ENCODE results near the gene KRTAP7-1.

DNA sequence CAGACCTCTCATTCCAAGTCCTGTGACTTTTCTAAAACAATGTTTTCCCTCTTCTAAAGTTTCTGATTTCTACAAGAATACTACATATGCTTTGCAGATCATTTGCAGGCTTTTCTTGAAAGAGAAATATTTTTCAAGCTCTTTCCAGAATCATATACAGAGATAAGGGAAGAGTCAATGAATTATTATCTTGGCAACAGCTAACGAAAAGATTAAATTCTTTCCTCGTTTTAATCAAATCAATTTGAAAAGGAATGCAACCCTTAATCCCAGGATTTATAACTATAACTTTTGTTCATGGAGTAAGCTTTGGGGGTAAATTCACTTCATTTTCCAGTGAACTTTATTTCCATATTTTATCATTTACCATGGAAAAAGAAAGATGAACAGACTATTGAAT is 45.0 kb upstream of the KRTAP7-1 start:
- TF ChIP-seq, protein P1, sequence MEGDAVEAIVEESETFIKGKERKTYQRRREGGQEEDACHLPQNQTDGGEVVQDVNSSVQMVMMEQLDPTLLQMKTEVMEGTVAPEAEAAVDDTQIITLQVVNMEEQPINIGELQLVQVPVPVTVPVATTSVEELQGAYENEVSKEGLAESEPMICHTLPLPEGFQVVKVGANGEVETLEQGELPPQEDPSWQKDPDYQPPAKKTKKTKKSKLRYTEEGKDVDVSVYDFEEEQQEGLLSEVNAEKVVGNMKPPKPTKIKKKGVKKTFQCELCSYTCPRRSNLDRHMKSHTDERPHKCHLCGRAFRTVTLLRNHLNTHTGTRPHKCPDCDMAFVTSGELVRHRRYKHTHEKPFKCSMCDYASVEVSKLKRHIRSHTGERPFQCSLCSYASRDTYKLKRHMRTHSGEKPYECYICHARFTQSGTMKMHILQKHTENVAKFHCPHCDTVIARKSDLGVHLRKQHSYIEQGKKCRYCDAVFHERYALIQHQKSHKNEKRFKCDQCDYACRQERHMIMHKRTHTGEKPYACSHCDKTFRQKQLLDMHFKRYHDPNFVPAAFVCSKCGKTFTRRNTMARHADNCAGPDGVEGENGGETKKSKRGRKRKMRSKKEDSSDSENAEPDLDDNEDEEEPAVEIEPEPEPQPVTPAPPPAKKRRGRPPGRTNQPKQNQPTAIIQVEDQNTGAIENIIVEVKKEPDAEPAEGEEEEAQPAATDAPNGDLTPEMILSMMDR (IDR thresholded peaks at IDR 0.05; ENCODE audit: insufficient read depth, low read length) = no peak
- TF ChIP-seq POLR2AphosphoS5 (IDR thresholded peaks at IDR 0.05; ENCODE audit: low read depth) (no peak), SPI1 (IDR thresholded peaks at IDR 0.05; ENCODE audit: borderline replicate concordance, low read depth) (no peak)

Data from HL-60 (cell line).